Type B pancreatic cell (in vitro differentiated cells): ENCODE measurements around the gene WRNIP1. TPM values are rescaled to one million over a fixed set of nuclear protein-coding genes. Genes with fewer than 3 reads are reported as not detected.

Experiments used
- DNase-seq: peaks from one replicate; pipeline ENCODE4 v3.0.0; 2021; ENCODE audit warnings: mixed read lengths; ENCODE audit not compliant: unreplicated experiment; ENCODE audit errors: extremely low spot score
- H3K27ac Mint-ChIP-seq: 2 replicates; pipeline ENCODE4 v1.8.0; 2021; ENCODE audit warnings: mild to moderate bottlenecking, mixed read lengths
- H3K27me3 Mint-ChIP-seq: 2 replicates; pipeline ENCODE4 v1.8.0; 2021; ENCODE audit warnings: mixed read lengths
- H3K36me3 Mint-ChIP-seq: 2 replicates; pipeline ENCODE4 v1.8.0; 2021; ENCODE audit warnings: mixed read lengths
- H3K4me1 Mint-ChIP-seq: one replicate; pipeline ENCODE4 v1.8.0; 2021; ENCODE audit warnings: mixed read lengths; ENCODE audit not compliant: unreplicated experiment
- H3K4me3 Mint-ChIP-seq: 2 replicates; pipeline ENCODE4 v1.8.0; 2021; ENCODE audit warnings: mild to moderate bottlenecking, mixed read lengths
- H3K9me3 Mint-ChIP-seq: 2 replicates; pipeline ENCODE4 v1.8.0; 2021; ENCODE audit warnings: mixed read lengths
- total RNA-seq: library from RNA; stranded (reverse); gene quantifications from 2 replicates; pipeline ENCODE4 v1.2.1, GENCODE V29; 2021; ENCODE audit warnings: low replicate concordance
- TF ChIP-seq, protein P1 (sequence below): fragments of 200-600 bp; sonication (generic); conservative IDR thresholded peaks from 2 replicates; pipeline ENCODE4 v1.5.0; 2021; ENCODE audit warnings: antibody characterized with exemption, mild to moderate bottlenecking

Gene WRNIP1
- total RNA-seq, 1 donor from 2014 or later = 41.2 TPM

DNA sequence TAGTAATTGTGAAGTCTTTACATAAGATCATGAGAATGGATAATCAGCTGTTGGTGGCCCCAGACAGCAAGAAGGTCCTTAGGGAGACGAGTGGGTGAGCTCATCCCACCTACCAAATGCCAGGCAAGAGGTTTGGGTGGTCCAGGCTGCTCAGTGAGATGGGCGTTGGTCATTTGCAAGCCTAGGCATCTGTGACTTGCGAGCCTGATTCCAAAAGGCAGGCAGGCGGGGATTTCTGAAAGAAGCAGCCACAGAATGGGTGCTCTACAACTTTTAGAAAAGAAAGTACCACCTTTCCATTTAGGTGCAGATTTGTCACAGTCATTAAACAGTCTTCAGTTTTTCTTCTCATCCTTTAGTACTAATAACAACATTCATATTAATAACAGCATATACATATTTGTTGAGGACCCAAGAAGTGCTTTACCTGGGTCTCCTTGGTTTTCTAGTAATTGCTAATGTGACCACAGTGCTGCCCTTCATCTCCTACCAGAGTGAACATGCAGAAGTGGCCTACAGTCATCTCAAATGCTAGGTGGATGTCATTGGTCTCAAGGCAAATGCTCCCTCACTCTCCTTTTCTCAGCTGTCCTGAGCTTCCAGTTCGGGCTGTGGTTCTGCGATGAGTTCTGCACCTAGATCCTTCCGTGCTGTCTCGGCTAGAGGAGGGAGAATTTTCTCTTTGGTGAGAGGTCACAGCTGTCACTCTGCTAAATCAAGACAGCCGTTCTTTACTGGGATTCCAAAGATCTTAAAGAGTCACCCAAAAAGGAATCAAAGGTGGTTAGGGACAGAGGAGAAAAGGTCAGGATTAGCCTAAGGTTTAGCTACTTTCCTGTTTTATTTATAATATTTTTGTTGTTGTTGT lies 2.7 kb downstream of the WRNIP1 start:
- TF ChIP-seq, protein P1, sequence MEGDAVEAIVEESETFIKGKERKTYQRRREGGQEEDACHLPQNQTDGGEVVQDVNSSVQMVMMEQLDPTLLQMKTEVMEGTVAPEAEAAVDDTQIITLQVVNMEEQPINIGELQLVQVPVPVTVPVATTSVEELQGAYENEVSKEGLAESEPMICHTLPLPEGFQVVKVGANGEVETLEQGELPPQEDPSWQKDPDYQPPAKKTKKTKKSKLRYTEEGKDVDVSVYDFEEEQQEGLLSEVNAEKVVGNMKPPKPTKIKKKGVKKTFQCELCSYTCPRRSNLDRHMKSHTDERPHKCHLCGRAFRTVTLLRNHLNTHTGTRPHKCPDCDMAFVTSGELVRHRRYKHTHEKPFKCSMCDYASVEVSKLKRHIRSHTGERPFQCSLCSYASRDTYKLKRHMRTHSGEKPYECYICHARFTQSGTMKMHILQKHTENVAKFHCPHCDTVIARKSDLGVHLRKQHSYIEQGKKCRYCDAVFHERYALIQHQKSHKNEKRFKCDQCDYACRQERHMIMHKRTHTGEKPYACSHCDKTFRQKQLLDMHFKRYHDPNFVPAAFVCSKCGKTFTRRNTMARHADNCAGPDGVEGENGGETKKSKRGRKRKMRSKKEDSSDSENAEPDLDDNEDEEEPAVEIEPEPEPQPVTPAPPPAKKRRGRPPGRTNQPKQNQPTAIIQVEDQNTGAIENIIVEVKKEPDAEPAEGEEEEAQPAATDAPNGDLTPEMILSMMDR = no peak
- Mint-ChIP-seq H3K27ac (peak overlapping the region; percentile 32), H3K4me3 (peak overlapping the region; percentile 86), H3K27me3 (no peaks in the 10 kb centered on the region), H3K9me3 (no peaks in the 10 kb centered on the region), H3K4me1 (peaks cover 52% of the 10 kb centered on the region), H3K36me3 (peaks cover 15% of the 10 kb centered on the region)
- DNase-seq = no peak

DNA sequence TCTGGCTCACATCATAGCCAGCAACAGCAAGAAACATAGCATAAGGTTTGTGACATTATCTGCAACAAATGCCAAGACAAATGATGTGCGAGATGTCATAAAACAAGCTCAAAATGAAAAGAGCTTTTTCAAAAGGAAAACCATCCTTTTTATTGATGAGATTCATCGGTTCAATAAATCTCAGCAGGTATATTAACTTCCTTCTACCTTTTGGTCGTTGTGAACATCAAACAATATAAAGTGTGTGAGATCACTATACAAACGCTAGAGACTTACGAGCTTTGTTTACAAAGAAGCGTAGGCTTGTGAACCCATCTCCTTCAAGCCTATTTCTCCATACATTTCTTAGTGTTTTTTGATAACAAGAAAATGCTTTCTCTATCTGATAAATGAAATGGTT lies 3.5 kb downstream of the WRNIP1 start:
- Mint-ChIP-seq H3K9me3 (no peaks in the 10 kb centered on the region), H3K27ac (no peak overlapping the region), H3K4me3 (peak overlapping the region; percentile 86), H3K27me3 (no peaks in the 10 kb centered on the region), H3K36me3 (peaks cover 20% of the 10 kb centered on the region), H3K4me1 (peaks cover 52% of the 10 kb centered on the region)
- TF ChIP-seq, protein P1 = no peak
- no peak for DNase-seq

DNA sequence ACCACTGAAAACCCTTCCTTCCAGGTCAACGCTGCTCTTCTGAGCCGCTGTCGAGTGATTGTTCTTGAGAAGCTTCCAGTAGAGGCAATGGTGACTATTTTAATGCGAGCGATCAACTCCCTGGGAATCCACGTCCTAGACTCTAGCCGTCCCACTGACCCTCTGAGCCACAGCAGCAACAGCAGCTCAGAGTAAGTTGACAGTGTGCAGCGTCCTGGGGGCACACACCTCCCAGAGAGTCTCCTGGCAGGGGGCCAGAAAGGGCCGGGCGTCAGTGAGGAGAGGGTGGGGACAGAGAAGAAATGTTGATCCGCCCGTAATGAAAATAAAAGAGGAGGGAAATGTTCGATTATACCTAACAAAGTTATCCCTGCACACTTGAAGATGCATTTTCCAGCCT lies 5.0 kb downstream of the WRNIP1 start:
- peaks cover 44% of the 10 kb centered on the region for H3K4me1 Mint-ChIP-seq
- peak overlapping the region; percentile 37 for H3K27ac Mint-ChIP-seq
- peak overlapping the region; percentile 62 for H3K4me3 Mint-ChIP-seq
- H3K9me3 Mint-ChIP-seq = no peaks in the 10 kb centered on the region
- H3K36me3 Mint-ChIP-seq = peaks cover 30% of the 10 kb centered on the region
- H3K27me3 Mint-ChIP-seq = no peaks in the 10 kb centered on the region
- TF ChIP-seq, protein P1 = no peak
- no peak for DNase-seq

DNA sequence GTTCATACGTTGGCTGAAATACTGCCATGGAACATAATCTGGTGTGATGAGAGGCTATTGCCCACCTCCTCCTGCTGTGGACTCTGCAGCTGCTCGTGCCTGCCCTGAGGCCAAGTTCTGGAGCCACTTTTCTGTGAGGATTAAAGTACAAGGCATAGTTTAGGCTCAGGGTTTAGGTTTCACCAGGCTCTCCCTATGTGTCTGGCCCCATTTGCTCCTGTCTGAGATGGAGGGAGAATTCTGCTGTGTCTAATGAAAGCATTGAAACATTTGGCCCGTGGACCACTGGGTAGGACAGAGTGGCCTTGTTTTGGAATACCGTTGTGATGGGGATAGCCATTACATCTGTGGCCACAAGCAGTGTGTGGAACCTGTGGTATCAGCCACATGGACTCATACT lies 5.9 kb downstream of the WRNIP1 start:
- peaks cover 44% of the 10 kb centered on the region for H3K4me1 Mint-ChIP-seq

DNA sequence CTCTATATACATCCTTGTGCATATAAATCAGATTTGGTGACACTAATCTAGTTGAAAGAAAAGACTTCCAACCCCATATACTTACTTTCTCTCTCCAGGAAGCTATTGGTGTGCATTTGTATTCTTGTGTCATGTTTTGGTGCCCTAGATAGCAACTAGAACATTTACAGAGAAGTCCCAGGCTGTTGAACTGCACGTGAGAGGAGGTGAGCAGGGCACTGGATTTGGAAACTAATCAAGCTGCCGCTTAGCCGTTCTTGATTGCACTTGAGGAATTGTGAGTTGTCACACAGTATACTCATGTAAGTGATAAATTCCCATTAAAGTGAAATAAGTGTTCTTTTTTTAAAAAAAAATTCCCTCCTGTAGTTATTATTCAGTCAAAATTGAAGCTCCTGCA lies 7.6 kb downstream of the WRNIP1 start:
- Mint-ChIP-seq H3K4me1 (peaks cover 33% of the 10 kb centered on the region), H3K27ac (no peak overlapping the region), H3K9me3 (no peaks in the 10 kb centered on the region), H3K27me3 (no peaks in the 10 kb centered on the region), H3K4me3 (no peak overlapping the region), H3K36me3 (peaks cover 42% of the 10 kb centered on the region)
- TF ChIP-seq, protein P1 = no peak
- no peak for DNase-seq

More for the DNA sequence above, 5.9 kb downstream of the WRNIP1 start:
- no peak for DNase-seq
- no peaks in the 10 kb centered on the region for H3K27me3 Mint-ChIP-seq
- no peaks in the 10 kb centered on the region for H3K9me3 Mint-ChIP-seq
- peak overlapping the region; percentile 1 for H3K4me3 Mint-ChIP-seq
- H3K36me3 Mint-ChIP-seq = peaks cover 33% of the 10 kb centered on the region
- H3K27ac Mint-ChIP-seq = no peak overlapping the region
- TF ChIP-seq, protein P1 = no peak
